ENCODE data around the gene ZNF213. TPM values are rescaled to one million over a fixed set of nuclear protein-coding genes. Genes with fewer than 3 reads are reported as not detected.

The ZNF213 gene, protein sequence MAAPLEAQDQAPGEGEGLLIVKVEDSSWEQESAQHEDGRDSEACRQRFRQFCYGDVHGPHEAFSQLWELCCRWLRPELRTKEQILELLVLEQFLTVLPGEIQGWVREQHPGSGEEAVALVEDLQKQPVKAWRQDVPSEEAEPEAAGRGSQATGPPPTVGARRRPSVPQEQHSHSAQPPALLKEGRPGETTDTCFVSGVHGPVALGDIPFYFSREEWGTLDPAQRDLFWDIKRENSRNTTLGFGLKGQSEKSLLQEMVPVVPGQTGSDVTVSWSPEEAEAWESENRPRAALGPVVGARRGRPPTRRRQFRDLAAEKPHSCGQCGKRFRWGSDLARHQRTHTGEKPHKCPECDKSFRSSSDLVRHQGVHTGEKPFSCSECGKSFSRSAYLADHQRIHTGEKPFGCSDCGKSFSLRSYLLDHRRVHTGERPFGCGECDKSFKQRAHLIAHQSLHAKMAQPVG
- total RNA-seq = 1 to 10 TPM; 1.3 to 4.4 (median 1.7) TPM
- long read RNA-seq = 0 reads

DNA sequence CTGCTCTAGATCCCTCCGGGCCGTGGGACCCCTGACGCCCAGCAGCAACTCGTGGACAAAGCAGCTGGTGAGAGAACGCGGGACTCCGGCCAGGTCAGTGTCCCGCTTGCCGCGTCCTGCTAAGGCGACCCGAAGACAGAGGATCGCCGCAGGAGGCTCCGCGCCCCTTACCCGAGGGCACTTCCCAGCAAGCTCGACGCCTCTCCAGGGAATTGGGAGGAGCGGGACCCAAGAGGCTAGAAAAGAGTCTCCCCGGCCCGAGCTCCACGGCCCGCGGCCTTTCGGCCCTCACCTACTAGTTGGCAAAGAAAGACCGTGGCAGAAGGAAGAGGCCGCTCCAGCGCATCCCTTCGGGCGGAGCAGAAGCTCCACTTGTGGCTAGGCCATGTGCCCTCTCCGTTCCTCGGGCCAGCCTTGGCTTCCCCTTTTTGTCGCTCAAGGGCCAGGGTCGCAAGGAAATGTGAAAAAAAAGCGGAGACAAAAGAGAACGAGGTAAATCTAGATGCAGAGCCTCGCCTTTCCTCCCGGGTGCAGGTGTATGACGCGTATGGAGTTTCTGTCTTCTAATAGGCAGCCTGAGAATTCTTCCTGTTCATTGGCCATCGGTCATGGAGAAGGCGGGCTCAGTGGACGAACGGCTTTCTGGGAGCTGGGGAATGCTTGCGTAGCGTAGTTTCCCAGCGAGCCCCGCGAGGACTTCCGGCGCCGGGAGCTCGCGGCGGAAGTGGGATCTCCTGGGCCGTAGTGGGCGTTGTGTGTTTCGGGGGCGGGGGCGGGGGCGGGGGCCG is at the start of gene ZNF213:
Gene ZNF213, plus strand, starts transcription at position 692 of the 788 bp plus-strand sequence. CDS start 2,252 bp downstream, outside the sequence.
- WGBS (ENCODE audit: insufficient coverage, low coverage, low lambda C conversion rate, missing lambda C conversion rate) = 0% methylated on average over 21 of the region's 63 CpGs
- peak within 1 kb of the TSS; percentile 86 to 95 (median 88) for H3K4me3 ChIP-seq
- no peaks in the 10 kb centered on the region for H3K27me3 ChIP-seq
- H3K27ac ChIP-seq = peak within 1 kb of the TSS; percentile 83 to 88 (median 85)
- H3K9me3 ChIP-seq = no peaks in the 10 kb centered on the region
- ATAC-seq (peak; percentile 92 to 96 (median 94)), DNase-seq (peak; percentile 94 to 97 (median 96))
- intact Hi-C loops (cut with DNase I) = no loop called here
- H3K36me3 ChIP-seq = peaks cover 0 to 6% (median 0%) of the 10 kb centered on the region in 4 donors
- H3K4me1 ChIP-seq = peaks cover 0 to 34% (median 7%) of the 10 kb centered on the region in 4 donors
- TF ChIP-seq, protein P1, sequence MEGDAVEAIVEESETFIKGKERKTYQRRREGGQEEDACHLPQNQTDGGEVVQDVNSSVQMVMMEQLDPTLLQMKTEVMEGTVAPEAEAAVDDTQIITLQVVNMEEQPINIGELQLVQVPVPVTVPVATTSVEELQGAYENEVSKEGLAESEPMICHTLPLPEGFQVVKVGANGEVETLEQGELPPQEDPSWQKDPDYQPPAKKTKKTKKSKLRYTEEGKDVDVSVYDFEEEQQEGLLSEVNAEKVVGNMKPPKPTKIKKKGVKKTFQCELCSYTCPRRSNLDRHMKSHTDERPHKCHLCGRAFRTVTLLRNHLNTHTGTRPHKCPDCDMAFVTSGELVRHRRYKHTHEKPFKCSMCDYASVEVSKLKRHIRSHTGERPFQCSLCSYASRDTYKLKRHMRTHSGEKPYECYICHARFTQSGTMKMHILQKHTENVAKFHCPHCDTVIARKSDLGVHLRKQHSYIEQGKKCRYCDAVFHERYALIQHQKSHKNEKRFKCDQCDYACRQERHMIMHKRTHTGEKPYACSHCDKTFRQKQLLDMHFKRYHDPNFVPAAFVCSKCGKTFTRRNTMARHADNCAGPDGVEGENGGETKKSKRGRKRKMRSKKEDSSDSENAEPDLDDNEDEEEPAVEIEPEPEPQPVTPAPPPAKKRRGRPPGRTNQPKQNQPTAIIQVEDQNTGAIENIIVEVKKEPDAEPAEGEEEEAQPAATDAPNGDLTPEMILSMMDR (IDR thresholded peaks at IDR 0.05) = no peak
- peak; percentile 76 for TF ChIP-seq POLR2A (IDR thresholded peaks at IDR 0.05)

DNA sequence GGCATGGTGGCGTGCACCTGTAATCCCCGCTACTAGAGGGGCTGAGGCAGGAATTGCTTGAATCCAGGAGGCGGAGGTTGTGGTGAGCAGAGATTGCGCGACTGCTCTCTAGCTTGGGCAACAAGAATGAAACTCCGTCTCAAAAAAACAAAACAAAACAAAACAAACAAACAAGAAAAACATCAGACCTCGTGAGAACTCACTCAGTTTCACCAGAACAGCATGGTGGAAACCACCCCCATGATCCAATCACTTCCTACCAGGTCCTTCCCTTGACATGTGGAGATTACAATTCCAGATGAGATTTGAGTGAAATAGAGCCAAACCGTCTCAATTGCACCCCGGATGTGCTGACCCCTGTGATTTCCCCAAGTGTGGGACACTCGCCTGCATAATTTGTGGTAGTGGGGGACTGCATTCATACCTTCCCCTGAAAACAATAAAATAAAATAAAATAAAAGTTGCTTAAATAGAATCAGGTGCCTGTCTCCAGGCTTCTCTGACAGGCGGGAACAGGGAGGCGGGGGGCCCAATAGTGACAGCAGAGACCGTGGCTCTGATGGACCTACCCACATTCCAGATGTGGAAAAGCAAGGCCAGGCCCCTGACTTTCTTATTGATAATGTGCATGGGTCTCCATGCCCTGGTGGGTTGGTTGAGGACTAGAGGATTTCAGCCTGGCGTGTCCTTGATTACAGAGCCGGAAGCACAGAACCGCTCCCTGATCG is 48.8 kb upstream of the ZNF213 start:
- no peak for TF ChIP-seq POLR2A (IDR thresholded peaks at IDR 0.05)
- TF ChIP-seq, protein P1 (IDR thresholded peaks at IDR 0.05) = no peak
- DNase-seq (no peak), ATAC-seq (no peak)
- Histone ChIP-seq H3K27me3 (no peaks in the 10 kb centered on the region), H3K36me3 (no peaks in the 10 kb centered on the region), H3K9me3 (no peaks in the 10 kb centered on the region), H3K4me3 (peak overlapping the region in 2 of 3 donors; percentile 12 to 34), H3K27ac (peak overlapping the region in 2 of 3 donors; percentile 43 to 65), H3K4me1 (no peaks in the 10 kb centered on the region)
- intact Hi-C loops (cut with DNase I) = no loop called here
- 63% methylated on average over 8 of the region's 17 CpGs for WGBS (ENCODE audit: insufficient coverage, low coverage, low lambda C conversion rate, missing lambda C conversion rate)

DNA sequence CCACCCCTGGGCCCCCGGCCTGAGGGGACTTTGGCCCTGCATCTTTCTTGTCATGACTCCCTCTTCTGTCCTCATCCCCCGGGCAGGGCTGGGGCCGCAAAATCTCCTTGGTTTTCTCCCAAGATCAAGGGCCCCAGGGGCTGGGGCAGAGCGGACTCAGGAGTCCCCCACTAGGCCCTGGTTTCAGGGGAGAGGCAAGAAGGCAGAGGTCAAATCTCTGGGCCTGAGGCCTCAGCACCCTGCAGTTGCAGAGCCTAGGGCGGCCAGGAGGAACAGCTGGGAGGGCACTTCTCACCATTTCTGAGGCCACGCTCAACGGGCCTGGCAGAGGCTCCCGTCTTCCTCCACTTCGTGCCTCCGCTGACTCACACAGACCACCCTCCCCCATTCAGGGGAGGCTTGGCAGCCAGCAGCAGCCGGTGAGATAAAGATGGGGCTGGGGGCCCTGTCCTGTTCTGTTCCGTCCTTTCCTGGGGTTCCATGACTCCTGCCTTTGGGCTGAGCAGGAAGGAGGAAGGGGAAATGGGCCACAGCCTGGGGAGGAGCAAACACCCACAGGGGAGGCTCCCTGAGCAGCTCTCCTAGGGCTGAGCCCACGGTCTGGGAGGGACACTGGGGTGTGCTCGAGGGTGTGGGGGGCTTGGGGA is 48.1 kb upstream of the ZNF213 start:
- Histone ChIP-seq H3K27me3 (no peaks in the 10 kb centered on the region), H3K36me3 (no peaks in the 10 kb centered on the region), H3K9me3 (no peaks in the 10 kb centered on the region), H3K4me3 (peak overlapping the region in 2 of 3 donors; percentile 12 to 34), H3K4me1 (no peaks in the 10 kb centered on the region), H3K27ac (peak overlapping the region in 2 of 3 donors; percentile 43 to 65)
- ATAC-seq (peak; percentile 59 to 77 (median 71)), DNase-seq (no peak)
- 93% methylated on average over 3 of the region's 14 CpGs for WGBS (ENCODE audit: insufficient coverage, low coverage, low lambda C conversion rate, missing lambda C conversion rate)
- intact Hi-C loops (cut with DNase I) = no loop called here
- TF ChIP-seq, protein P1 (IDR thresholded peaks at IDR 0.05) = no peak
- TF ChIP-seq POLR2A (IDR thresholded peaks at IDR 0.05) = no peak
